ENCODE results near the gene APOB.

- no peak for TF ChIP-seq CTCF (IDR thresholded peaks at IDR 0.05)
- TF ChIP-seq POLR2A (IDR thresholded peaks at IDR 0.05): no peak
These were observed 21.0 kb downstream of the APOB start for GRCh38 chr2:21022792-21023367.

Data from Peyer's patch (tissue), 4 donors.